Measurements from ENCODE around the gene NELL2.

DNA sequence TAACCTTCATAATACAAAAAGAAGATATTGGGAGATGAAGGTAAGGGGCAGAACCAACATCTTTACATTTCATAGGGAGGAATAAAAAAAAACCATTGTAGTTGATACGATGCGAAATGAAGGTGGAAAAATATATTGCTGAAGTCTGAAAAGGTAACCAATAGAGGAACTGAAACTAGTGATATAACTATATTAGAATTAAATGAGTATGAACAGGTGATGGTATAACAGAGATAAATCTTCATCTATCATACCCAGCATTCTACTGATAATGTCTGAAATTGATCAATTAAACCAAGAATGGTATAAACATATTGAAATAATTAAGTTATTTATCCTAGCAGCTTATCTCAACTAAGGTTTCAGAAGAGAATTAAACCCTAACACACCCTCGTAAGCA lies 332.1 kb downstream of the NELL2 start:
- TF ChIP-seq, protein P1, sequence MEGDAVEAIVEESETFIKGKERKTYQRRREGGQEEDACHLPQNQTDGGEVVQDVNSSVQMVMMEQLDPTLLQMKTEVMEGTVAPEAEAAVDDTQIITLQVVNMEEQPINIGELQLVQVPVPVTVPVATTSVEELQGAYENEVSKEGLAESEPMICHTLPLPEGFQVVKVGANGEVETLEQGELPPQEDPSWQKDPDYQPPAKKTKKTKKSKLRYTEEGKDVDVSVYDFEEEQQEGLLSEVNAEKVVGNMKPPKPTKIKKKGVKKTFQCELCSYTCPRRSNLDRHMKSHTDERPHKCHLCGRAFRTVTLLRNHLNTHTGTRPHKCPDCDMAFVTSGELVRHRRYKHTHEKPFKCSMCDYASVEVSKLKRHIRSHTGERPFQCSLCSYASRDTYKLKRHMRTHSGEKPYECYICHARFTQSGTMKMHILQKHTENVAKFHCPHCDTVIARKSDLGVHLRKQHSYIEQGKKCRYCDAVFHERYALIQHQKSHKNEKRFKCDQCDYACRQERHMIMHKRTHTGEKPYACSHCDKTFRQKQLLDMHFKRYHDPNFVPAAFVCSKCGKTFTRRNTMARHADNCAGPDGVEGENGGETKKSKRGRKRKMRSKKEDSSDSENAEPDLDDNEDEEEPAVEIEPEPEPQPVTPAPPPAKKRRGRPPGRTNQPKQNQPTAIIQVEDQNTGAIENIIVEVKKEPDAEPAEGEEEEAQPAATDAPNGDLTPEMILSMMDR (conservative IDR thresholded peaks at IDR 0.05; ENCODE audit: low read length): no peak
- TF ChIP-seq EZH2phosphoT487 (IDR thresholded peaks at IDR 0.05; ENCODE audit: borderline replicate concordance, low read depth, low read length): no peak

Measured in OCI-LY7 (cell line).